ENCODE measurements around the gene SIN3A. TPM values are rescaled to one million over a fixed set of nuclear protein-coding genes. Genes with fewer than 3 reads are reported as not detected.

SIN3A gene
- total RNA-seq, 3 donors from 2014 or later = 52.6 to 75.3 (median 60.6) TPM

GRCh38 chr15:75360856-75361255, 90.6 kb downstream of the SIN3A start:
- Histone ChIP-seq H3K4me1 (ENCODE audit: low read depth) (no peaks in the 10 kb centered on the region), H3K36me3 (ENCODE audit: low read depth) (no peaks in the 10 kb centered on the region)
- no peak for ATAC-seq

GRCh38 chr15:75360391-75360790, 91.1 kb downstream of the SIN3A start:
- ATAC-seq = no peak
- Histone ChIP-seq H3K9me3 (no peaks in the 10 kb centered on the region), H3K36me3 (ENCODE audit: low read depth) (no peaks in the 10 kb centered on the region), H3K4me3 (no peak overlapping the region), H3K4me1 (ENCODE audit: low read depth) (no peaks in the 10 kb centered on the region)
- no peak for TF ChIP-seq CTCF (IDR thresholded peaks at IDR 0.05)
- no peak for DNase-seq
- intact Hi-C loops (cut with DNase I, micrococcal nuclease) = no loop called here

More at GRCh38 chr15:75360856-75361255, 90.6 kb downstream of the SIN3A start:
- TF ChIP-seq CTCF (IDR thresholded peaks at IDR 0.05) = no peak
- Histone ChIP-seq H3K9me3 (no peaks in the 10 kb centered on the region), H3K4me3 (no peak overlapping the region)
- no peak for DNase-seq
- intact Hi-C loops (cut with DNase I, micrococcal nuclease) = no loop called here

- Histone ChIP-seq H3K4me1 (ENCODE audit: low read depth) (no peaks in the 10 kb centered on the region), H3K36me3 (ENCODE audit: low read depth) (no peaks in the 10 kb centered on the region), H3K9me3 (no peaks in the 10 kb centered on the region), H3K4me3 (no peak overlapping the region)
- intact Hi-C loops (cut with DNase I, micrococcal nuclease) = no loop called here
- ATAC-seq (peak; percentile 11), DNase-seq (no peak)
- no peak for TF ChIP-seq CTCF (IDR thresholded peaks at IDR 0.05)
Observed at GRCh38 chr15:75359537-75360250, 91.8 kb downstream of the SIN3A start.

- no peak for TF ChIP-seq CTCF (IDR thresholded peaks at IDR 0.05)
- Histone ChIP-seq H3K4me1 (ENCODE audit: low read depth) (no peaks in the 10 kb centered on the region), H3K9me3 (no peaks in the 10 kb centered on the region), H3K36me3 (ENCODE audit: low read depth) (no peaks in the 10 kb centered on the region), H3K4me3 (no peak overlapping the region)
- intact Hi-C loops (cut with DNase I, micrococcal nuclease) = no loop called here
- ATAC-seq (no peak), DNase-seq (no peak)
Observed at GRCh38 chr15:75358771-75359536, 92.5 kb downstream of the SIN3A start.

GRCh38 chr15:75357976-75358673, 93.4 kb downstream of the SIN3A start:
- H3K9me3 ChIP-seq = no peaks in the 10 kb centered on the region
- no peak for TF ChIP-seq CTCF (IDR thresholded peaks at IDR 0.05)
- no peaks in the 10 kb centered on the region for H3K4me1 ChIP-seq (ENCODE audit: low read depth)
- no peaks in the 10 kb centered on the region for H3K36me3 ChIP-seq (ENCODE audit: low read depth)
- H3K4me3 ChIP-seq = no peak overlapping the region
- intact Hi-C loops (cut with DNase I, micrococcal nuclease) = no loop called here
- no peak for DNase-seq
- ATAC-seq = no peak
